ENCODE data around the gene FZR1.
"Not testable (repeated sequence)": the region's sequence is repeated elsewhere in the genome, so short reads cannot be mapped to it uniquely, and the experiment has no call there.

The FZR1 gene

GRCh38 chr19:3549816-3550215 is 43.7 kb downstream of the FZR1 start:
- DNase-seq, result no peak

DNA sequence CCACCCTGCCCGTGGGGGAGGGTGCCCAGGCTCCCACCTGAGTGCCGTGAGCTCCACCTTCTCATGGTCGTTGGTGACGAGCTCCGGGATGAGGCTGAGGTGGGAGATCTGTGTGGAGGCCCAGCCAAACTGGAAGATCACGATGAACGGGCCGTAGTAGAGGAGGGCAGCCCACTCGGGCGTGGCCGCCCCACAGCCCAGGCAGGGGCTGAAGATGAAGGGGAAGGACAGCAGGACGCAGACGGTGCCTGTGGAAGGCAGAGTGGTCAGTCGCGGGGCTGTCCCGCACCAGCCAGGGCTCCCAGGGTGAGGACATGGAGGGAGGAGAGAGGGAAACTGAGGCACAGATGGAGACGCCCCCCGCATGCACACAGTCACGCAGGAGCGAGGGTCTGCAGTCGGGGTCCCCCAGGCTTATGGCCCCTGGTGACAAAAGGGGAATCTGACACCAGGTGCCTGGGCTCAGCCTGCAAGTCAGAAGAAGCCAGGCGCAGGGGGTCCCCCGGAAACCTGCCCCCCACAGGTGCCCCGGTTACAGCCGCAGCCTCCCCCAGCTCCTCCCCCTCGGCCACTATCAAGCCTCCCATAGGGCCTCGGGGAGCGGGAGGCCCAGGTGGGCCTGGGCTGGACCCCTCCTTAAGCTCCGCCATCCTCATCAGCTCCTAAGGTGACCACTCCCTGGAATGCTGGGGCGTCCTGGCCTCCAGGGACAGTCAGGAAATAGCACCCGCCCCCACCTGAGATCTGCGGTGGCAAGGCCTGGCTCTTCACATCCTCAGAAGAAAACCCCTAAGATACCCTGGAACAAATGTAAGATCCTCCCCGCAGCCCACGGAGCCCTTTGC is 45.1 kb downstream of the FZR1 start:
- DNase-seq, result no peak

GRCh38 chr19:3551792-3552095 is 45.6 kb downstream of the FZR1 start:
- no peak for DNase-seq

GRCh38 chr19:3554254-3555083 is 48.4 kb downstream of the FZR1 start:
- DNase-seq, result no peak

- no peak for DNase-seq
Measured at GRCh38 chr19:3555653-3556422, 49.7 kb downstream of the FZR1 start.

DNA sequence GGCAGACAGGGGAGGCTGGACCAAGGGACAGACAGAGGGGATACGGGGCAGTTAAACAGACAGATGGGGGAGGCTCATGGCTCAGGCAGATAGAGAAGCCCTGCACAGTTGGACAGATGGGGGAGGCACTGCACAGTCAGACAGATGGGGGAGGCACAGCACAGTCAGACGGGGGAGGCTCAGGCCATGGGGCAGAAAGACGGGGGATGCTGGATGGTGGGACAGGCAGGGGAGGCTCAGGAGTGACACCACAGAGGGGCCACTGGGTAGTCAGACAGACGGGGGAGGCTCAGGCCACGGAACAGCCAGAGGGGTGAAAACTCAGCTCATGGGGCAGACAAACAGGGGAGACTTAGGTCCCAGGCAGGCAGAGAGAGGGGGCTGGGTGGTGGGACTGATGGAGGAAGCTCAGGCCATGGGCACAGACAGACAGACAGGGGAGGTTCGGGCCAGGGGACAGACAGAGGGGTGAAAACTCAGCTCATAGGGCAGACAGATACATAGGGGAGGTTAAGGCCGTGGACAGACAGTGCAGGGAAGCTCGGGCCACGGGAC is 50.4 kb downstream of the FZR1 start:
- DNase-seq, result no peak

DNA sequence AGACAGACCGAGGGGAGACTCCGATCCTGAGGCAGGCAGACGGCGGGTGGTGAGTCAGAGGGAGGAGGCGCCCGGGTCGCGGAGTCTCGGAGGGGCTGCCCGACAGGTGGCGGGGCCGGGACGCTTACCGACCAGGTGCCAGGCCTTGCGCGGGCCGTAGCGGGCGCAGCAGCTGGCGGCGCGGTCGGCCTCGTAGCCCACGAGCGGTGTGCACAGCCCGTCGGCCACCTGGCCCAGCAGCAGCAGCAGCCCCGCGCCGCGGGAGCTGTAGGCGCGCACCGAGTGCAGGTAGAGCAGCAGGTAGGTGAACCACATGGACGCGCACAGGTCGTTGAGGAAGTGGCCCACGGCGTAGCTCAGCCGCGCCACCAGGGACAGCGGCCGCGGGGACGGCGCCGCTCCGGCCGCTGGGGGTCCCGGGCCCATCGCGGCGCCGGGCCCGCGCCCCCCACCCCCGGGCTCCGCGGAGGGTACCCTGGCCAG is 50.9 kb downstream of the FZR1 start:
- no peak for DNase-seq

DNA sequence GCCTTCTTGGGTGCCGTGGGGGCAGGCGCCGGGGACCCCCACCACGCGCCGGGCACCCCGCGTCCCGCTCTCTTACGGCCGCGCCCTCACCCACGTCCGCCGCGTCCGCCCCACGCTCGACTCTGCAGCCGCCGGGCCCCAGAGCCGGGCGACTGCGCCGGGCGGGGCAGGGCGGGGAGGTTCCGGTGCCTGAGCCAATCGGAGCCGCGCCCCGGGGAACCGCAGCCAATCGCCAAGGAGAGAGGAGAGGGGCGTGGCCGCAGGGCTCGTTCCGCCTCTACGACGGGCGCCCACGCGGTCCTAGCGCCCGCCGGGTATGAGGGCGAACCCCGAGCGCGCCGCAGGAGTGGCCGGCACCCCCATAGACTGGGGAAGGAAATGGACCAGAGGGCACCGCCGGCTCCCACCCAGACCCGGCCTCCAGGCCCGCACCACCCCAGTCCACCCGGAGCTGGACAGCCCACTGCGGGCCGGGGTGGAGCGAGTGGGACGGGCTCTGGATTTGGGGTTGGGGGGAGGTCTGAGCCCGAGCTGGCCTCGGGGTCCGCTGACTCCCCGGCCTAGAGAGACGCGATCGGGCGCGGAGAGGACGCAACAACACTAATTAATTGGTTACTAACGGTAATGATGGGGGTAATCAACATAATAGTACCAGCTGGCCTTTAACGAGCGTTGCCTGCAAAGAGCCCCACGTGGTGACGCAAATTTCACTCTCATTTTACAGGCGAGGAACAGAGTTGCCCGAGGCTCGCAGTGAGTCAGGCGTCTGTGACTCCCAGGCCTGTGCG is 51.5 kb downstream of the FZR1 start, which contains the start of gene MFSD12:
TSS of gene MFSD12 (minus strand) at position 126 of the 788 bp plus-strand sequence. CDS start 183 bp downstream, outside the sequence.
- DNase-seq, result peak; percentile 70

DNA sequence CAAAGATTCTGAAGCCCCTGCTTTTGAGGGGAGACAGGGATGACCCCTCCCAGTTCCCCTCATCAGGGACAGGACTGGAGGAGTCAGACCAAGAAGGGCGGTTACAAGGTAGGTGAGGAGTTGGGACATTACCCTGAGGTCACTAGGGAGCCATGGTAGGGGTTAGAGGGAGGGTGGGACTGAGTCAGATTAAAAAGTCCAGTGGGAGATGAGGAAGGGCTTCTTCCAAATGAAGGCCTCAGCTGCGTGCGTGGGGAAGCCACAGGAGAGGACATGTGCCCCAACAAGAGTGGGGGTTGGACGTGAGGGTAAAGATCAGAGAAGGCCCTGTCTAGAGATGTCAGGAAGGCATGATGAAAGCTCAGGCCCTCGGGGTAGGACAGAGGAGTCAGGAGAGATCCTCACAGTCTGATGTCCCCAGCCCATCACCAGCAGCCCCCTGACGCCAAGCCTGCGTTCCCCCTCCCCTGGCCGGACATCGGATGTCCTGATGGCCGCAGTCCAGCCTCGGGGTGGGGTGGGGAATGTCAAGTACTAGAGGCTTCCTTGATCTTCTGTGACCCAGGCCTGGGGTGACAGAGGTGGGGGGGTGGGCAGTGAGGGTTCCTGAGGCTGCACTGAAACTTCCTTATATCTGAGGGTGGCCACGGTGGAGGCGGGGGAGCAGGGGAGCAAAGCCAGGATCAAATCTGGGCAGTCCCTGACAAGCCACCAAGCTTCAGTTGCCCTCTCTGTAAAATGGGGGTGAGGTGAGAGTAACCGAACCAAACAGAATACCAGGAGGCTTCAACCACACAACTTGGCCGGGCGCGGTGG is 57.8 kb downstream of the FZR1 start:
- no peak for DNase-seq

GRCh38 chr19:3565139-3565538 is 59.0 kb downstream of the FZR1 start:
- DNase-seq, result no peak

DNA sequence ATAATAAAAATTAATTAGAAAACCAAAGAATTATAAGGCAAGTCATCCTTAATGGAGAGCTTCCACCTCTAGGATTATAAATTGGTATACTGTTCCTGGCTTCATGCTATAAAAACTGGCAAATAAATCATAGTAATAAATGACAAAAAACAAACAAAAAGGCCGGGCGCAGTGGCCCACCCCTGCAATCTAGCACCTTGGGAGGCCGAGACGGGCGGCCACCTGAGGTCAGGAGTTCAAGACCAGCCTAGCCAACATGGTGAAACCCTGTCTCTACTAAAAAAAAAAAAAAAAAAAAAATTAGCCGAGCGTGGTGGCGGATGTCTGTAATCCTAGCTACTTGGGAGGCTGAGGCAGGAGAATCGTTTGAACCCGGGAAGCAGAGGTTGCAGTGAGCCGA is 63.9 kb downstream of the FZR1 start:
- DNase-seq, result not testable (repeated sequence)

DNA sequence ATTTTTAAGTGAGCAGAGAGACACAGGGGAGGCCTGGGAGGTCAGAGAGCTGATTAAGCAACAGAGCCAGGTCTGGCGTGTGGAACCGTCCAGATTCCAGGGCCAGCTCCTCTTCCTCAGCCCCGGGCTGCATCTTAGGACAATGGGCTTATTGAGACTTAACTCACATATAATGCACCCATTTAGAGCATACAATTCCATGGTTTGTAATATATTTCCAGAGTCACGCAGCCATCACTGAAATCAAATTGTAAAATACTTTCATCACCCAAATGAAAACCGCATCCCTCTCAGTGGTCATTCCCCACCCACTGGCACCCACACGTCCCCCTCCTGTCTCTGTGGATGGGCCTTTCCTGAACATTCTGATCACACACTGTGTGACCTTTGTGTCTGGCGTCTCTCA is 64.5 kb downstream of the FZR1 start:
- no peak for DNase-seq

DNA sequence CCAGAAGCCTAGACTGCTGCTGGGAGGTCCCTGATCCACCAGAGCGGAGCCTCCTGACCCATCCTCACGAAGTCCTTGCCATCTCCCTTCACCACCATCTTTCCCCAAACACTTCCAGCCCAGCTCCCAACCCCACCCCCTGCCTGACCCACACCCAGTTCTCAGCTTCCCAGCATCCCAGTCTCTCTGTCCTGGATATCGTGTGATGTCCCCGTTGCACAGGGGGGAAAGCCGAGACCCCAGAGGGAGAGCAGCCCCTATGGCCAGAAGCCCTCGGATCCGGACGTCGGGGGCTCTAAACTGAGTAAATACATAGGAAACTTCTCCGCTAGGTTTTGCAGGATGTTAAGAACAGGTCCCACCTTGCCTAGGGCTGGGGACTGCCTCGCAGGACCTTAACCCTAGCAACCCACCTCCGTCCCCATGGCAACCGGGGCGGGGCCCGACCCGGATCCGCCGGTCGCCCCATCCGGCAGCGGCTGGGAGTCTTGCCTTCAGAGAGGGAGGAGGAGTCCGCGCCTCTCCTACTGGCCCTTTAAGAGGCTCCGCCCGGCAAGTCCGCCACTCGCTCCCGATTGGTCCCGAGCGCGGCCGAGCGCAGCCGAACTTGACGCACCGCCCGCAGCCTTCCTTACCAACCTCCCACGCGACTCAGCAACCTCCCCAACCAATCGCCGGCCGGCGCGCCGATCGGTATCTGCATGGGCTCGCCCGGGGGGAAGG is 66.2 kb downstream of the FZR1 start:
- DNase-seq, result peak; percentile 96

DNA sequence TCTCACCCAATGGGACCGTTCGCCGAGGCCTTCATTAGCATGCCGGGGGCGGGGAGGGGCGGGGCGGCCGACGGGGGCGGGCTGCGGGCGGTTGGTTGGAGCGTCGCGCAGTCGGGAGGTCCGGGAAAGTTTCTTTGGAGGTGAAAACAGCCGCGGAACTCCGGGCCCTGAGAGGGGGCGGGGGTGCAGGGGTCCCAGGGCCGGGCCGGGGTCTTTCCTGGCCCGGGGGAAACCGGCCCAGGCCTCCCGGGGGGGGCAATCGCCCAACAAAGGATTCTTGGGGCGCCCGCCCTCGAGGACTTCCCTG is 66.7 kb downstream of the FZR1 start, which contains the start of gene HMG20B:
TSS of gene HMG20B (plus strand) at position 90 of the 307 bp plus-strand sequence. CDS start 366 bp downstream, outside the sequence.
- DNase-seq, result no peak

DNA sequence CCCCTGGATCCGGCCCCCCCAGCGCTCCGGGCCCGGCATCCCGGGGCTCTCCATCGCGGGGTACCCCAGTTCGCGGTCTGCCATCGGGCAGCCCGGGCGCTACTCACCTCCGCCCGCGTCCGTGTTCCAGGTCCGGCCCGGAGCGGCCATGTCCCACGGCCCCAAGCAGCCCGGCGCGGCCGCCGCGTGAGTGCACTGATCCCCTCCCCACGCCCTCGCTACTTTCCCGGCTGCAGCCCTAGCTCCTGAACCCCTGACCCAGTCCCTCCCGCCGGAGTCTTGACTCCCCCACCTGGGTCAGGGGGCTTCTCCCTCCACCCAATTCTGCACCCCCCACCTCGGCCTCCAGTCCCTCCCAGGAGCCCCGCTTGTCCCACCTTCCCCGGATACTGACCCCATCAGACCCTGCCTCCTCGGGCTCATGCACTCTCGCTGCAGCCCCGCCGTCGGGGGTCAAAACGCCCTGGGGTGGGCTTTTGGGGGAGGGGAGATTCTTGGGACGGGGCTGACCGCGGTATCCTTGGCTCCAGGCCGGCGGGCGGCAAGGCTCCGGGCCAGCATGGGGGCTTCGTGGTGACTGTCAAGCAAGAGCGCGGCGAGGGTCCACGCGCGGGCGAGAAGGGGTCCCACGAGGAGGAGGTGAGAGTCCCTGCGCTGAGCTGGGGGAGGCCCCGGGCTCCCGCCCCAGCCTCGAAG is 67.2 kb downstream of the FZR1 start:
- no peak for DNase-seq

GRCh38 chr19:3573858-3574637 is 67.9 kb downstream of the FZR1 start:
- no peak for DNase-seq

GRCh38 chr19:3575260-3575741 is 69.2 kb downstream of the FZR1 start:
- no peak for DNase-seq

DNA sequence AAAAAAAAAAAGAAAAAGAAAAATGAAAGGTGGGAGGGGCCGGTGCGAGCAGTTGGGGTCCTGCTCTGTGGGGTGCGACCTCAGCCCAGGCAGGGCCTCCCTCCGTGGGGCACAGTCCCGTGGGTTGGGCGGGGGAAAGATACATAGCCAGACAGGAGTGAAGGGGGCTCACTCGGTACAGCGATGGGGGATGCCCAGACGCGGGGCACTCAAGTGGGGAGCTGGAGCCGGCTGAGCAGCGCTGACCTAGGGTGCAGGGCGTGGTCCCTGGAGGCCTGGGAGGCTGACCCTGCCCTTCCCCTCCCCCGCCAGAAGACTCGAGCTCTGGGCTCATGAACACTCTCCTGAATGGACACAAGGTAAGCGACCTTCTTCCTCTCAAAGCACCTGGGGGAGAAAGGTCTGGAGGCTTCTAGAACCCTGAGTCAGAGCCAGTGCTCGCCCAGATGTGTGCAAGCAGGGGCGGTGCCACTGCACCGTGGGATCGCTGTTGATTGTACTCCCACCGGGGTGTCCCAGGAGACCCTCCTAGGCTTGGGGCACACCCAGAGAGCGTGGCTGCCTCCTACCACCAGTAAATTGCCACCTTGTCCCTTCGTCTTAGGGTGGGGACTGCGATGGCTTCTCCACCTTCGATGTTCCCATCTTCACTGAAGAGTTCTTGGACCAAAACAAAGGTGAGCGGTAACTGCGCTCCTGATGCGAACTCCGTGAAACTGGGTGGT is 70.0 kb downstream of the FZR1 start:
- DNase-seq, result no peak
